ENCODE data around the gene CA4. TPM values are rescaled to one million over a fixed set of nuclear protein-coding genes. Genes with fewer than 3 reads are reported as not detected.

Gene CA4
- total RNA-seq, 1 donor: not detected

GRCh38 chr17:60164697-60165096, 14.9 kb downstream of the CA4 start:
- no peak for DNase-seq (ENCODE audit: low read depth)
- no peak for TF ChIP-seq CTCF (IDR thresholded peaks at IDR 0.05; ENCODE audit: insufficient read depth, low read depth, low read length)
- H3K4me3 ChIP-seq (ENCODE audit: low read depth, low read length): no peak overlapping the region

- no peak for DNase-seq (ENCODE audit: low read depth)
- H3K4me3 ChIP-seq (ENCODE audit: low read depth, low read length): no peak overlapping the region
- no peak for TF ChIP-seq CTCF (IDR thresholded peaks at IDR 0.05; ENCODE audit: insufficient read depth, low read depth, low read length)
Observed at GRCh38 chr17:60165223-60165622, 15.4 kb downstream of the CA4 start.

- TF ChIP-seq CTCF (IDR thresholded peaks at IDR 0.05; ENCODE audit: insufficient read depth, low read depth, low read length): no peak
- H3K4me3 ChIP-seq (ENCODE audit: low read depth, low read length): no peak overlapping the region
- no peak for DNase-seq (ENCODE audit: low read depth)
Observed at GRCh38 chr17:60165971-60166370, 16.2 kb downstream of the CA4 start.

GRCh38 chr17:60167065-60167741, 17.4 kb downstream of the CA4 start:
- no peak for DNase-seq (ENCODE audit: low read depth)
- no peak overlapping the region for H3K4me3 ChIP-seq (ENCODE audit: low read depth, low read length)
- no peak for TF ChIP-seq CTCF (IDR thresholded peaks at IDR 0.05; ENCODE audit: insufficient read depth, low read depth, low read length)

- no peak for DNase-seq (ENCODE audit: low read depth)
- H3K4me3 ChIP-seq (ENCODE audit: low read depth, low read length): no peak overlapping the region
- TF ChIP-seq CTCF (IDR thresholded peaks at IDR 0.05; ENCODE audit: insufficient read depth, low read depth, low read length): no peak
Observed at GRCh38 chr17:60168654-60169053, 18.9 kb downstream of the CA4 start.

GRCh38 chr17:60169921-60170817, 20.4 kb downstream of the CA4 start:
- peak; percentile 56 for DNase-seq (ENCODE audit: low read depth)
- no peak overlapping the region for H3K4me3 ChIP-seq (ENCODE audit: low read depth, low read length)
- no peak for TF ChIP-seq CTCF (IDR thresholded peaks at IDR 0.05; ENCODE audit: insufficient read depth, low read depth, low read length)
